RWPE1 (cell line): ENCODE measurements around the gene SLC44A2.
A peak's percentile ranks its signal among the peaks of the same experiment; 100 is the strongest.

Experiments used
- CTCF ChIA-PET: fragments of 350-600 bp; sonication (Branson Sonifier 250); formaldehyde crosslinking; extraction: SDS; loops from one replicate; lab custom pipeline; 2021; lab: Yijun Ruan, JAX
- POLR2A ChIA-PET: fragments of 400-600 bp; formaldehyde crosslinking; extraction: SDS; loops from one replicate; lab custom pipeline; 2020; ENCODE audit warnings: antibody characterized with exemption; ENCODE audit not compliant: low non-redundant PET; lab: Yijun Ruan, JAX
- DNase-seq: peaks from one replicate; pipeline ENCODE4 v3.0.0; 2012; ENCODE audit warnings: low spot score
- H3K27ac ChIP-seq: fragments of 450-650 bp; 2 replicates; pipeline ENCODE4 v1.5.1; 2017
- CTCF ChIP-seq: fragments of 450-650 bp; conservative IDR thresholded peaks from 2 replicates; pipeline ENCODE4 v1.5.1; 2017; ENCODE audit warnings: low read depth, mild to moderate bottlenecking

Gene SLC44A2

GRCh38 chr19:10683064-10683426 lies 57.7 kb downstream of the SLC44A2 start:
- no peak for DNase-seq
- peak overlapping the region; percentile 23 for H3K27ac ChIP-seq
- ChIA-PET CTCF (interaction anchor here (0.6 to 0.7 kb wide), 2 partner anchors 35 to 243 kb away, joined by 3 to 6 read pairs; partner anchors contain the start of gene DNM2), POLR2A (no interaction called here)
- no peak for TF ChIP-seq CTCF

GRCh38 chr19:10683582-10683981 lies 58.2 kb downstream of the SLC44A2 start:
- DNase-seq = no peak
- H3K27ac ChIP-seq = peak overlapping the region; percentile 23; the same call in 1 of the 2 replicates
- ChIA-PET CTCF (interaction anchor here (0.7 kb wide), 1 partner anchor 34 kb away, joined by 3 read pairs; the partner anchor contains the start of gene DNM2), POLR2A (no interaction called here)
- no peak for TF ChIP-seq CTCF

GRCh38 chr19:10685210-10685609 lies 59.9 kb downstream of the SLC44A2 start:
- DNase-seq = no peak
- no peak overlapping the region for H3K27ac ChIP-seq
- POLR2A ChIA-PET = no interaction called here
- CTCF ChIA-PET = no interaction called here
- TF ChIP-seq CTCF = no peak

GRCh38 chr19:10686193-10686592 lies 60.8 kb downstream of the SLC44A2 start:
- DNase-seq = no peak
- CTCF ChIA-PET = interaction anchor here (0.5 to 0.9 kb wide), 2 partner anchors 17 to 178 kb away, joined by 3 read pairs; no protein-coding TSS in a partner anchor
- no peak for TF ChIP-seq CTCF
- peak overlapping the region; percentile 30 for H3K27ac ChIP-seq
- POLR2A ChIA-PET = no interaction called here

GRCh38 chr19:10686661-10687517 lies 61.5 kb downstream of the SLC44A2 start:
- peak overlapping the region; percentile 30 for H3K27ac ChIP-seq
- ChIA-PET CTCF (interaction anchor here (0.9 kb wide), 1 partner anchor 178 kb away, joined by 3 read pairs; no protein-coding TSS in a partner anchor), POLR2A (no interaction called here)
- TF ChIP-seq CTCF = no peak
- DNase-seq = no peak

- POLR2A ChIA-PET = no interaction called here
- no peak for TF ChIP-seq CTCF
- CTCF ChIA-PET = interaction anchor here (0.6 kb wide), 1 partner anchor 97 kb away, joined by 3 read pairs; no protein-coding TSS in a partner anchor
- DNase-seq = no peak
- peak overlapping the region; percentile 4; the same call in 1 of the 2 replicates for H3K27ac ChIP-seq
These were observed 62.4 kb downstream of the SLC44A2 start for GRCh38 chr19:10687518-10688288.
